Raji (cell line): ENCODE measurements around the gene PTPRM.

ENCODE experiments used
- POLR2A ChIP-seq: IDR thresholded peaks from 2 replicates; pipeline ENCODE4 v1.6.1; 2011; ENCODE audit warnings: low read depth, low read length, control low read depth; ENCODE audit not compliant: insufficient read depth

PTPRM gene

GRCh38 chr18:8288472-8289195 is 721.5 kb downstream of the PTPRM start:
- no peak for TF ChIP-seq POLR2A

GRCh38 chr18:8290435-8290834 is 723.3 kb downstream of the PTPRM start:
- TF ChIP-seq POLR2A, result no peak

- no peak for TF ChIP-seq POLR2A
Observed at GRCh38 chr18:8290913-8291312, 723.8 kb downstream of the PTPRM start.

GRCh38 chr18:8293184-8293583 is 726.1 kb downstream of the PTPRM start:
- no peak for TF ChIP-seq POLR2A

- TF ChIP-seq POLR2A, result no peak
Observed at GRCh38 chr18:8296886-8297616, 729.9 kb downstream of the PTPRM start.

- no peak for TF ChIP-seq POLR2A
Observed at GRCh38 chr18:8298186-8298585, 731.1 kb downstream of the PTPRM start.

- no peak for TF ChIP-seq POLR2A
Observed at GRCh38 chr18:8299054-8299980, 732.2 kb downstream of the PTPRM start.

- no peak for TF ChIP-seq POLR2A
Observed at GRCh38 chr18:8300751-8301410, 733.8 kb downstream of the PTPRM start.

GRCh38 chr18:8301427-8302172 is 734.5 kb downstream of the PTPRM start:
- no peak for TF ChIP-seq POLR2A

- TF ChIP-seq POLR2A, result no peak
Observed at GRCh38 chr18:8303151-8303755, 736.1 kb downstream of the PTPRM start.

- no peak for TF ChIP-seq POLR2A
Observed at GRCh38 chr18:8307960-8308359, 740.8 kb downstream of the PTPRM start.

- no peak for TF ChIP-seq POLR2A
Observed at GRCh38 chr18:8313043-8313442, 745.9 kb downstream of the PTPRM start.

- TF ChIP-seq POLR2A, result no peak
Observed at GRCh38 chr18:8314124-8314523, 747.0 kb downstream of the PTPRM start.

- no peak for TF ChIP-seq POLR2A
Observed at GRCh38 chr18:8319798-8320489, 752.8 kb downstream of the PTPRM start.

GRCh38 chr18:8322486-8322885 is 755.4 kb downstream of the PTPRM start:
- TF ChIP-seq POLR2A, result no peak
